ENCODE data around the gene CACNA1F.

Gene CACNA1F

GRCh38 chrX:49233176-49233575 is at the start of gene CACNA1F:
Gene CACNA1F, minus strand, starts transcription at chrX:49233340. Its CDS starts 31 bp downstream, at chrX:49233309.
- TF ChIP-seq CTCF (IDR thresholded peaks at IDR 0.05; ENCODE audit: low read depth, low read length): no peak
- no peak within 1 kb of the TSS for H3K4me3 ChIP-seq (ENCODE audit: low read depth, low read length)

DNA sequence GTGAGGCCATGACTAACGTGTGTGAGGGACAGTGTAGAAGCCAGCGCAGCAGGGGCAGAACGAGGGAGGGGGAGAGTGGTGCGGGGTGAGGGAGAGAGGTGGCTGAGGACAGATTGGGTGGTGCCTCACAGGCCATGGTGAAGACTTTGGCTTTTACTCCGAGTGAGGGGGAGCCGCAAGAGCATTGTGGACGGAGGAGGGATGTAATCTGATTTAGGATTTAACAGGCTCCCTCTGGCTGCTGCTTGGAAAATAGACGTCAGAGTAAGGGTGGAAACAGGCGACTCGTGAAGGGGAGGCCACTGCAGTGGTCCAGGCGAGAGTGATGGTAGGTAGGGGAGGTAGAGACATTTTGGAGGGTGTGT is 49.5 kb upstream of the CACNA1F start:
- H3K4me3 ChIP-seq (ENCODE audit: low read depth, low read length): no peak overlapping the region
- no peak for TF ChIP-seq CTCF (IDR thresholded peaks at IDR 0.05; ENCODE audit: low read depth, low read length)

DNA sequence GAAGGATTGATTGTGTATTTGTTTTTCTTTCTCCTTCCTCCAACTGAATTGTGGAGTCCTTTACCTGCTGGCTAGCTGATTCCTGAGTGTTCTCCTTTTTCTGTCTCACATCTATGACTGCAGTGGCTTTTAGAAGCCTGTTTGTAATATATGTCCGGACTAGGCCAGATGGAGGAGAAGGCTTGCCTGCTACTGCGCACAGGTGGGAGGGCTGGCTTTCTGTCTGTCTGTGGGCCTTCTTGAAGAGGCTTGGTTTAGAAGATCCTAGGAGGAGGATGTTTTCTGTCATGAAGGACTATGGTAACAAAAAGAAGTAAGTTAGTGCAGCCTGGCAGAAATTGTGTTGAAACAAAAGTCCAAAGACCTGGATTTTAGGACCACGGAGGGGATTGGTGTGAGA is 44.9 kb upstream of the CACNA1F start:
- H3K4me3 ChIP-seq (ENCODE audit: low read depth, low read length): no peak overlapping the region
- no peak for TF ChIP-seq CTCF (IDR thresholded peaks at IDR 0.05; ENCODE audit: low read depth, low read length)

GRCh38 chrX:49277535-49277830 is 44.3 kb upstream of the CACNA1F start:
- TF ChIP-seq CTCF (IDR thresholded peaks at IDR 0.05; ENCODE audit: low read depth, low read length): no peak

DNA sequence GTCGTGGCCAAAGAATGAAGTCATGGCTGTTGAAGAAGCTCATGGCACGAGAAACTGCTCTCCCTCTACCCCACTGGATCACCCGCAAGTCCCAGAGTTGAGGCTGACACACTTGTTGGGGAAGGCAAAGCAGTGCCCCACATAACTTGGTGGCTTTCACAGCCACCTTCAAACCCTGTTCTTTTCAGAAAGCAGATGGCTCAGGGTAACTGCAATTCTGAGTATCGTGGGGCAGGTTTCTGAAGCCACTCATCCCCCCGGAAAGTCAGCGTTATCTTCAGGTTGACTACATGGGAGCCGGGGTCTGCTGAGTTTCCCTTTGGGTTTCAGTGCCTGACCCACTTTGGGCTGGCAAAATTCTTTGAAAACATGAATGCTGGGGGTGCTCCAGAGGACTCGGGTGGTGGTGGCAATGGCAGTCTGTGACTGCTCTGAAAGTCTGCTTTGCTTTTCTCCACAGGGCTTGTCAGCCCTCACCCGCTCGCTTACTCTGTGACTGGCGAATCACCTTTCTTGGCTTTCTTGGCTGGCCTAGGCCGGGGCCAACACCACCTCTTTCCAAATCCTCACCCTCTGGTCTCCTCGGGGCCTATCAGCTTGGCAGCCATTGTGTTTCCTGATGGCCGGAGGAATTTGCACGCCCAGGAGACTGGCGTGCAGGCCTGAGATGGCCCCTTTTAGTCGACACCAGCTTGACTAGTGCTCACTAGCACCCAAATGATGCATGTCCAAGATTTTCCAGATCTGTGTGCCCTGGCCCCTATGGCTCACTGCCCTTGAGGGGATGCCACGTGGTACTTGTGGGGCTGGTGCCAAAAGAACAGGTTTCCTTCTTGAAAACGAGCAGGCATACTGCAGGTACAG is 43.8 kb upstream of the CACNA1F start:
- TF ChIP-seq CTCF (IDR thresholded peaks at IDR 0.05; ENCODE audit: low read depth, low read length): no peak
- H3K4me3 ChIP-seq (ENCODE audit: low read depth, low read length): no peak overlapping the region

More at GRCh38 chrX:49277535-49277830, 44.3 kb upstream of the CACNA1F start:
- H3K4me3 ChIP-seq (ENCODE audit: low read depth, low read length): no peak overlapping the region

DNA sequence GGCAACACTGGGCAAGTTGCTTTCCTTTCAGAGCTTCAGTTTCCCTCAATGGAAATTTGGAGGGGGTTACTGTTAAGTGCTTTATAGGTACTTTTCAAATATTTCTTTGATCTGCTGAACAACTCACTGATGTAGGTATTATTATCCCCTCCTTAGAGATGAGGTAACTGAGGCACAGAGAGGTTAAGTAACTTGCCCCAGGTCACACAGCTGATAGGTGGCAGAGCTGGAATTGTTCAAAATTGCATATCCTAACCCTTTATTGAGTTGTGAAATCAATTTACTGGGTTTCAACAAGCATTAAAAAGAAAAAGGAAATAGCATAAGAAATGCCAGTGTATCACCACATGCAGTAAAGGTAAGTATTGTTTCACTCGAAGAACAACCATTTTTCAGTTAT is 43.1 kb upstream of the CACNA1F start:
- no peak for TF ChIP-seq CTCF (IDR thresholded peaks at IDR 0.05; ENCODE audit: low read depth, low read length)
- no peak overlapping the region for H3K4me3 ChIP-seq (ENCODE audit: low read depth, low read length)

DNA sequence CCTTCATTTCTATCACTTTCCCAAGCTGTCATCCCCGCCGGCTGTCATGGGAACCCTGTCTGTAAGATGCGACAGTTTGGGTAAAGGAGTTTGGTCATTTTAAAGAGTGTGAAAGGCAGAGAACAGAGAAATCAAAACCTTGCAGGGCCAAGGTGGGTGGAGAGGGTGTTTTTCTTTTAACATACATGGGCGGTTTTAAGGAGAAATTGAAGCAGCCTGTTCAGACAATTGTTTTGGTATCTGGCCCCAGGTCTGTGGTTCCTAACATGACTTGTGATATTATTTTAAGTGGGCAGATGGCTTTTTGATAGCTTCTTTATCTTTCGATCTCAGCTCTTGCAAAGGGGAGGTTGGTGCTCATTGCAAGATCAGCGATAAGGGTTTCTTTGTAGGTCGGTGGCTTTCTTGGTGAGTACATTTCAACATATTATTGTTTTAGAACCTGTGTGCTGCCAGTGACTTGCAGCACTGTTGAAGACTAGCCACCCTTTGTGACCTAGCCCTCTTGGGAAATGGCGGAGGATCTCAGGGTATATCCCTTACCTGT is 40.1 kb upstream of the CACNA1F start:
- no peak for TF ChIP-seq CTCF (IDR thresholded peaks at IDR 0.05; ENCODE audit: low read depth, low read length)
- H3K4me3 ChIP-seq (ENCODE audit: low read depth, low read length): no peak overlapping the region

Measured in WI38 (cell line).